Neural cell (in vitro differentiated cells): Measurements from ENCODE around the gene SVBP. TPM values are rescaled to one million over a fixed set of nuclear protein-coding genes. Genes with fewer than 3 reads are reported as not detected.
A peak's percentile ranks its signal among the peaks of the same experiment; 100 is the strongest.

Experiments
- H2AFZ ChIP-seq: fragments of 200-600, 300-800 bp; sonication (generic), shearing (Covaris generic); 2 replicates; pipeline ENCODE4 v1.6.0; 2014; ENCODE audit warnings: low read depth, mild to moderate bottlenecking, antibody characterized with exemption, low read length, moderate library complexity
- H3F3A ChIP-seq: fragments of 200-600 bp; shearing (Covaris generic); 2 replicates; pipeline ENCODE4 v1.6.1; 2016; ENCODE audit warnings: mild to moderate bottlenecking, moderate library complexity, mixed read lengths, antibody characterized with exemption, low read length; ENCODE audit not compliant: insufficient read depth, poor library complexity, severe bottlenecking
- H3K27ac ChIP-seq: fragments of 200-600, 300-800 bp; sonication (generic), shearing (Covaris generic); 2 replicates; pipeline ENCODE4 v1.5.1; 2014; ENCODE audit warnings: mild to moderate bottlenecking, low read length, moderate library complexity
- H3K27me3 ChIP-seq: fragments of 300-800, 200-600 bp; sonication (generic), shearing (Covaris generic); 2 replicates; pipeline ENCODE4 v1.6.0; 2014; ENCODE audit warnings: mild to moderate bottlenecking, low read depth, low read length, moderate library complexity; ENCODE audit not compliant: insufficient read depth
- H3K36me3 ChIP-seq: fragments of 300-800, 200-600 bp; sonication (generic), shearing (Covaris generic); 2 replicates; pipeline ENCODE4 v1.5.1; 2014; ENCODE audit warnings: mild to moderate bottlenecking, antibody characterized with exemption, low read length, moderate library complexity; ENCODE audit not compliant: insufficient read depth
- H3K4me2 ChIP-seq: fragments of 300-800, 200-600 bp; sonication (generic), shearing (Covaris generic); 2 replicates; pipeline ENCODE4 v1.6.0; 2014; ENCODE audit warnings: mild to moderate bottlenecking, low read length
- H3K4me3 ChIP-seq: fragments of 300-800, 200-600 bp; sonication (generic), shearing (Covaris generic); 2 replicates; pipeline ENCODE4 v1.5.1; 2014; ENCODE audit warnings: mild to moderate bottlenecking, low read length, moderate library complexity
- H3K79me2 ChIP-seq: fragments of 200-600 bp; shearing (Covaris generic); replicated peaks from 2 replicates; pipeline ENCODE4 v1.6.0; 2014; ENCODE audit warnings: mild to moderate bottlenecking, low read length, moderate library complexity; ENCODE audit not compliant: insufficient read depth
- H3K9ac ChIP-seq: fragments of 300-800, 200-600 bp; sonication (generic), shearing (Covaris generic); 2 replicates; pipeline ENCODE4 v1.6.1; 2016; ENCODE audit warnings: mild to moderate bottlenecking, low read length, mixed read lengths
- H3K9me2 ChIP-seq: fragments of 200-600 bp; shearing (Covaris generic); 2 replicates; pipeline ENCODE4 v1.6.1; 2016; ENCODE audit warnings: mild to moderate bottlenecking, low read length, mixed read lengths; ENCODE audit not compliant: insufficient read depth
- H3K9me3 ChIP-seq: fragments of 200-600, 300-800 bp; sonication (generic), shearing (Covaris generic); 2 replicates; pipeline ENCODE4 v1.6.1; 2016; ENCODE audit warnings: mild to moderate bottlenecking, mixed run types, low read length, moderate library complexity, mixed read lengths
- H4K20me1 ChIP-seq: fragments of 200-600 bp; shearing (Covaris generic); 2 replicates; pipeline ENCODE4 v1.6.1; 2016; ENCODE audit warnings: mild to moderate bottlenecking, mixed run types; ENCODE audit not compliant: insufficient read depth
- CTCF ChIP-seq: fragments of 450-650 bp; IDR thresholded peaks from 2 replicates; pipeline ENCODE4 v1.5.1; 2014; ENCODE audit warnings: antibody characterized with exemption, mild to moderate bottlenecking, moderate library complexity; ENCODE audit not compliant: poor library complexity, severe bottlenecking
- EP300 ChIP-seq: fragments of 450-650 bp; conservative IDR thresholded peaks from 2 replicates; pipeline ENCODE4 v1.6.1; 2014; ENCODE audit warnings: antibody characterized with exemption, mild to moderate bottlenecking, moderate library complexity; ENCODE audit not compliant: poor library complexity, severe bottlenecking
- EZH2 ChIP-seq: fragments of 200-600, 300-800 bp; shearing (Covaris generic), sonication (generic); IDR thresholded peaks from 2 replicates; pipeline ENCODE4 v1.6.1; 2014; ENCODE audit warnings: antibody characterized with exemption, low read length, borderline replicate concordance, mild to moderate bottlenecking; ENCODE audit not compliant: insufficient read depth, poor library complexity, severe bottlenecking
- MXI1 ChIP-seq: fragments of 450-650 bp; conservative IDR thresholded peaks from 2 replicates; pipeline ENCODE4 v1.6.1; 2014; ENCODE audit warnings: antibody characterized with exemption, mild to moderate bottlenecking; ENCODE audit not compliant: poor library complexity, severe bottlenecking
- POLR2AphosphoS5 ChIP-seq: IDR thresholded peaks from 2 replicates; pipeline ENCODE4 v1.6.1; 2012
- RAD21 ChIP-seq: fragments of 450-650 bp; conservative IDR thresholded peaks from 2 replicates; pipeline ENCODE4 v1.6.1; 2014; ENCODE audit warnings: antibody characterized with exemption, mild to moderate bottlenecking, moderate library complexity
- REST ChIP-seq: IDR thresholded peaks from 2 replicates; pipeline ENCODE4 v1.6.1; 2012; ENCODE audit warnings: borderline replicate concordance
- SMC3 ChIP-seq: fragments of 450-650 bp; conservative IDR thresholded peaks from 2 replicates; pipeline ENCODE4 v1.6.1; 2014; ENCODE audit warnings: antibody characterized with exemption, mild to moderate bottlenecking, moderate library complexity; ENCODE audit not compliant: poor library complexity
- TAF1 ChIP-seq: IDR thresholded peaks from 2 replicates; pipeline ENCODE4 v1.6.1; 2012; ENCODE audit warnings: low read depth
- polyA plus RNA-seq: library from polyadenylated mRNA; depleted of rRNA; stranded (reverse); fragments of >200 nt; gene quantifications from 2 replicates; pipeline ENCODE4 v1.2.3, GENCODE V29; 2014

Gene SVBP
- polyA plus RNA-seq, 1 donor from 2014 or later, result 231 TPM

- no peak overlapping the region for H2AFZ ChIP-seq
- peak; percentile 2 for TF ChIP-seq TAF1
- no peak for TF ChIP-seq MXI1
Measured at GRCh38 chr1:42765269-42765668, 51.9 kb downstream of the SVBP start.

GRCh38 chr1:42762269-42762668 lies 54.9 kb downstream of the SVBP start:
- Histone ChIP-seq H3K27ac (no peak overlapping the region), H2AFZ (no peak overlapping the region), H3K9me3 (no peaks in the 10 kb centered on the region), H3K36me3 (no peaks in the 10 kb centered on the region), H4K20me1 (no peaks in the 10 kb centered on the region), H3K9ac (no peak overlapping the region), H3K27me3 (no peaks in the 10 kb centered on the region), H3K4me3 (no peak overlapping the region), H3K4me2 (no peak overlapping the region), H3K9me2 (no peaks in the 10 kb centered on the region), H3K79me2 (peaks cover 34% of the 10 kb centered on the region), H3F3A (no peaks in the 10 kb centered on the region)
- TF ChIP-seq EZH2 (no peak), POLR2AphosphoS5 (no peak), RAD21 (no peak), EP300 (no peak), REST (no peak), CTCF (no peak)

More at GRCh38 chr1:42765269-42765668, 51.9 kb downstream of the SVBP start:
- no peaks in the 10 kb centered on the region for H3F3A ChIP-seq
- no peaks in the 10 kb centered on the region for H4K20me1 ChIP-seq
- H3K9me3 ChIP-seq, result no peaks in the 10 kb centered on the region
- peaks cover 61% of the 10 kb centered on the region for H3K79me2 ChIP-seq
- H3K4me3 ChIP-seq, result peak overlapping the region; percentile 98
- no peaks in the 10 kb centered on the region for H3K27me3 ChIP-seq
- H3K4me2 ChIP-seq, result peak overlapping the region; percentile 53
- peak overlapping the region; percentile 94 for H3K27ac ChIP-seq
- peak overlapping the region; percentile 92 for H3K9ac ChIP-seq
- no peaks in the 10 kb centered on the region for H3K9me2 ChIP-seq
- H3K36me3 ChIP-seq, result no peaks in the 10 kb centered on the region

- H3F3A ChIP-seq, result no peaks in the 10 kb centered on the region
- no peak overlapping the region for H2AFZ ChIP-seq
- no peak overlapping the region for H3K4me2 ChIP-seq
- H3K4me3 ChIP-seq, result no peak overlapping the region
- no peaks in the 10 kb centered on the region for H3K27me3 ChIP-seq
- H3K27ac ChIP-seq, result no peak overlapping the region
- H3K79me2 ChIP-seq, result peaks cover 34% of the 10 kb centered on the region
- no peaks in the 10 kb centered on the region for H3K9me2 ChIP-seq
- no peaks in the 10 kb centered on the region for H3K36me3 ChIP-seq
- H4K20me1 ChIP-seq, result no peaks in the 10 kb centered on the region
- no peak overlapping the region for H3K9ac ChIP-seq
- H3K9me3 ChIP-seq, result no peaks in the 10 kb centered on the region
- TF ChIP-seq MXI1, result no peak
- no peak for TF ChIP-seq CTCF
- TF ChIP-seq POLR2AphosphoS5, result no peak
- TF ChIP-seq EP300, result no peak
- no peak for TF ChIP-seq EZH2
- TF ChIP-seq TAF1, result no peak
- TF ChIP-seq SMC3, result no peak
- TF ChIP-seq RAD21, result no peak
- no peak for TF ChIP-seq REST
Measured at GRCh38 chr1:42761567-42761966, 55.6 kb downstream of the SVBP start.
